BE2C (cell line): Measurements from ENCODE around the gene SHD.
"Not testable (repeated sequence)": the region's sequence is repeated elsewhere in the genome, so short reads cannot be mapped to it uniquely, and the experiment has no call there.

ENCODE experiments used
- DNase-seq: peaks from one replicate; pipeline ENCODE4 v3.0.0-alpha.2; 2020
- H3K27me3 ChIP-seq: fragments of 250-450 bp; sonication (Bioruptor Pico); 2 replicates; pipeline ENCODE4 v1.5.1; 2020; ENCODE audit warnings: mild to moderate bottlenecking
- H3K36me3 ChIP-seq: fragments of 250-450 bp; sonication (Bioruptor Pico); 2 replicates; pipeline ENCODE4 v1.5.1; 2020; ENCODE audit warnings: mild to moderate bottlenecking
- H3K4me1 ChIP-seq: fragments of 250-450 bp; sonication (Bioruptor Pico); 2 replicates; pipeline ENCODE4 v1.5.1; 2020
- H3K4me3 ChIP-seq: 2 replicates; pipeline ENCODE4 v1.5.1; 2011; ENCODE audit warnings: low read depth, low read length
- H3K9me3 ChIP-seq: fragments of 250-450 bp; sonication (Bioruptor Pico); 2 replicates; pipeline ENCODE4 v1.5.1; 2020
- CTCF ChIP-seq: IDR thresholded peaks from 2 replicates; pipeline ENCODE4 v1.5.1; 2012; ENCODE audit warnings: mild to moderate bottlenecking, low read depth, low read length

The SHD gene

GRCh38 chr19:4234142-4234861 is 44.8 kb upstream of the SHD start:
- H3K4me3 ChIP-seq, result no peak overlapping the region
- no peak for TF ChIP-seq CTCF
- H3K27me3 ChIP-seq, result no peaks in the 10 kb centered on the region
- H3K36me3 ChIP-seq, result no peaks in the 10 kb centered on the region
- H3K9me3 ChIP-seq, result no peaks in the 10 kb centered on the region
- no peak for DNase-seq
- H3K4me1 ChIP-seq, result no peaks in the 10 kb centered on the region

GRCh38 chr19:4234862-4235201 is 44.2 kb upstream of the SHD start:
- no peak overlapping the region for H3K4me3 ChIP-seq
- no peaks in the 10 kb centered on the region for H3K4me1 ChIP-seq
- TF ChIP-seq CTCF, result no peak
- no peaks in the 10 kb centered on the region for H3K9me3 ChIP-seq
- H3K27me3 ChIP-seq, result no peaks in the 10 kb centered on the region
- no peak for DNase-seq
- no peaks in the 10 kb centered on the region for H3K36me3 ChIP-seq

- not testable (repeated sequence) for H3K9me3 ChIP-seq, DNase-seq, H3K36me3 ChIP-seq, H3K4me3 ChIP-seq, H3K27me3 ChIP-seq, H3K4me1 ChIP-seq
These were observed 41.6 kb upstream of the SHD start for GRCh38 chr19:4237510-4237909.

GRCh38 chr19:4238831-4239230 is 40.2 kb upstream of the SHD start:
- Histone ChIP-seq H3K4me1 (no peaks in the 10 kb centered on the region), H3K4me3 (no peak overlapping the region), H3K9me3 (peaks cover 7% of the 10 kb centered on the region), H3K27me3 (no peaks in the 10 kb centered on the region), H3K36me3 (no peaks in the 10 kb centered on the region)
- DNase-seq, result no peak
- TF ChIP-seq CTCF, result no peak

GRCh38 chr19:4241824-4242430 is 37.1 kb upstream of the SHD start:
- Histone ChIP-seq H3K4me1 (no peaks in the 10 kb centered on the region; the same call in 1 of the 2 replicates), H3K4me3 (no peak overlapping the region), H3K9me3 (peaks cover 7% of the 10 kb centered on the region), H3K36me3 (no peaks in the 10 kb centered on the region), H3K27me3 (no peaks in the 10 kb centered on the region)
- DNase-seq, result no peak
- TF ChIP-seq CTCF, result no peak

- not testable (repeated sequence) for DNase-seq, H3K4me3 ChIP-seq, H3K4me1 ChIP-seq, H3K27me3 ChIP-seq, H3K9me3 ChIP-seq
- peaks cover 23% of the 10 kb centered on the region for H3K36me3 ChIP-seq
These were observed 33.1 kb upstream of the SHD start for GRCh38 chr19:4245938-4246337.

- TF ChIP-seq CTCF, result peak; percentile 75
- peak; percentile 100 for DNase-seq
- H3K4me3 ChIP-seq, result peak within 1 kb of the TSS; percentile 87
- H3K27me3 ChIP-seq, result no peaks in the 10 kb centered on the region
- H3K4me1 ChIP-seq, result no peaks in the 10 kb centered on the region; the same call in 1 of the 2 replicates
- H3K36me3 ChIP-seq, result peaks cover 34% of the 10 kb centered on the region
- H3K9me3 ChIP-seq, result peaks cover under 1% of the 10 kb centered on the region; the same call in 1 of the 2 replicates
These were observed 32.1 kb upstream of the SHD start, which contains the start of gene YJU2 for GRCh38 chr19:4246767-4247593. TSS of gene YJU2 (plus strand) at chr19:4247080. CDS start at chr19:4247147, 67 bp downstream.
